Embryonic facial prominence (tissue), 1 donor: Measurements from ENCODE around the gene TNIP1.

Source experiments
- DNase-seq: peaks from one replicate; pipeline ENCODE4 v3.0.0-alpha.2; 2016; ENCODE audit errors: extremely low spot score

TNIP1 gene

DNA sequence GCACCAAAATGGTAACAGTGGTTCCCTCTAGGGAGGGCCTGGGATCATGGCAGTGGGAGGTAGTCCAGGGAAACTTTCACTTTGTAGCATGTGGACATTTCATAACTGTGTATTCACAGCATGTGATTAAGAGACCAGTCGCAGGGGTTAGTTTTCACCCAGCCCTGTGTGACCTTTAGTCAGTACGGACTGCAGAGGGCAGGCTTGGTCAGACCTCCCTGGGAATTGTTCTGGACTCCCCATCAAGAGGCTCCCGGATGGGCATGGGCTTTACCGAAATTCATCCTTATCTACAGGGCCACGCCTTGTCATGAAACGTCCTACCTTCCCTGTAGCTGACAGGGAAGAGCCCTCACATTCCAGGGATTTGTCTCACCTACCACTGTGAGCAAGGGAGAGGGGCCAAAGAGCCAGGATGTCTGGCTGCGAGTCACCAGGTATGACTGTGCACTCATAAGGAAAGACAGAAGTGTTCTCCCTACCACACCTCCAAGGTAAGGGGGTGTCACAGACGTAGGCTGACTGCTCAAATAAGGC, 40.6 kb downstream of the TNIP1 start:
- no peak for DNase-seq

GRCh38 chr5:151039665-151040064, 41.2 kb downstream of the TNIP1 start:
- no peak for DNase-seq

GRCh38 chr5:151038801-151039238, 42.0 kb downstream of the TNIP1 start:
- DNase-seq = no peak

GRCh38 chr5:151038412-151038745, 42.5 kb downstream of the TNIP1 start:
- no peak for DNase-seq

DNA sequence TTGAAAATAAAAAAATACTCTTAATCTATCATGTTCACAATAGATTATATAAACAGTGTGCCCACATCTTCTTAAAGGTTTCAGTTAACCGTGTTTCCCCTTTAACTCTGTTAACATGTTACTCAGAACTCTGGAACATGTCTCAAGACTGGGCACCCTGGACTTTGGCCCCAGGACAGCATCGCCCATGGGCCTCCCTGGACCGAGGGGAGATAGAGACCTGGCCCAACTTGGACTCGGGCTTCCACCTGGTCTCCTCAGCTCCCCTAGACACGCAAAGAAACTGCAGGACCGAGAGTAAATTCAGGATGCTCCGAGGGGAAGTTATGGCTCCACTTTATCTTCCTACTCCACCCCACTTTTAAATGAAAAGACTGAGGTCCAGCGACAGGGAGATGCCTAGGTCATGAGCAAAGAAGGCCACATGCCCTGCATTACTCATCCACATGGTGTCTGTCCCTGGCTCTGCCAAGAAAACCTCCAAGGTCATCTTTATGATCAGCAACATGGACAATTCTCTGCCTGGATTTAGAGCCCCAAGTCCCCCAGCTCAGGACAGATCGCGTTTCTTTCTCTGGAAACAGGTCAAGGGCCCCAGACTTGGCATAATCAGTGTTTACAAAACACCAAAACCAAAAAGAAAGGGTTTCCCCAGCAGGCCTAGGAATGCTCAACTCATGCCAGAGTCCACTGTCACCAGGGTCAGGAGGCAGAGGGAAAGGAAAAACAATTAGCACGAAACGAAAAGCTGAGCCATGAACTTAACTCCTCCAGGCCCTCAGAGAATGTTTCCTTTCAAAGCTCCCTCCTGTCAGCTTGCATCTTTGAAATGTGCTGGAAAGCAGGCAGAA, 43.0 kb downstream of the TNIP1 start:
- DNase-seq = no peak

DNA sequence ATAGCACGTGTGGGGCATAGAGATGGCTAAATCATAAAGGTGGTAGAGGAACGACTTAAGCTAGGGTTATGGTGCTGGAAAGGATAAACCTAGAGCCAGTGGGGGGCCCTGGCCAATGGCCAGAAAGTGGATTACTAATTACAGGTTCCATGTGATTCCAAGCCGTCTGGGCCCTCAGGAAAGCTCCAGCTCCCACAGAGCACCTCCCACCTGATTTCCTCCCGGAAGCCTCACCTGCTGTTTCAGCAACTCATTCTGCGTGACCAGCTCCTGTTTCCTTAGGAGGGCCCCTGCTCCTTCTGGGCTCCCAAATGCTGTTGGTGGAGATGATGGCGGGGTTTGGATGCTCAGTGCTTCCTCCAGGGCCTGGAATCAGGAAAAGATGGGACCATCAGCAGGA, 44.3 kb downstream of the TNIP1 start:
- no peak for DNase-seq

- DNase-seq = no peak
Observed at GRCh38 chr5:151034422-151035379, 46.1 kb downstream of the TNIP1 start.

DNA sequence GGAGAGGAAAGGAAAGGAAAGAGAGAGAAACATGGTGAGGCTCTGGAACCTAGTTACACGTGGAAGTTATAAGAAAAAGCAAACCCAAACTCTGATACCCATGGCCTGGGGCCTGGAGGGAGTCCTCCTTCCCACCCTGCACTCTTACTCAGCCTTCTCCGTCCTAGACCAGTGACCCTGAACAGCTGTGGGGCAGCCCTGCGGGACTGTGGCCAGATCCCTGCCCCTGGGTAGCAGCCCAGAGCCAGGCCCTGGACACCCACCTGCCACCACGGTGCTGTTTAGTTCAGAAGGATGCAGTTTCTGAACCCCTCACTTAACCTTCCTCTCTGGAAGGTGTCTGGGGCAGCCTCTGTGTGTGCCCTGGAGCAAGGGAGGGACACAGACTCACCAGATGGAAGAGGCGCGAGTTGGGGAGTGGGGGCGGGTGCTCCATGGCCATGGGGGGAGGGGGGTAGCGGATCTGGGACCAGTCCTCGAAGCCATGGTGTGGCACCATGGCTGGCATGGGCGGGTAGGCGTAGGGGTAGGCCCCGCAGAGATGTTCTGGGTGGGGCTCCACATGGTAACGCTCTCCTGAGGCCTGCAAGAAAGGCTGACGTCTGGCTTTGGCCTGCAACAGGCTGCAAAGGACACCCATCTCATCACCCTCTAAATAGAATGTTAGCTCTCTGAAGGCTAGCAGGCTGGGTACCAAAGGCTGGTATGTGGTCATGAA, 47.5 kb downstream of the TNIP1 start:
- no peak for DNase-seq

DNA sequence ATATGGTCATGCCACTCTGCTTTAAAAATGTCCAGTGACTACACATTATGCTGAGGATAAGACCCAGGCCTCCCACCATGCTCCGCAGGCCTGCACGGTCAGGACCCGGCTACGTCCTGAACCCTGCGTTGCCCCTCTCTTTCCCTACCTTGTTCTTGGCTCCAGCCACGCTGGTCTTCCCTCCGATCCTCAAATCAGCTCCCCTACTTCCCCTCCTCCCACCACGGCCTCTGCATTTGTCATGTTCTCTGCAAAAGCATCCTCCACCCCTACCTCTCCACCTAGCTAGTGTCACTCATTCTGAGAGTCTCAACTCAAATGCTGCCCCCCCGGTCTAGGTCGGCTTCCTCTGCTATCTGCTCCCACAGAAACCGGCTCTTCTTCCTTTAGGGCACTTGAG, 49.3 kb downstream of the TNIP1 start:
- DNase-seq = no peak

GRCh38 chr5:151030379-151030778, 50.5 kb downstream of the TNIP1 start:
- DNase-seq = no peak

DNA sequence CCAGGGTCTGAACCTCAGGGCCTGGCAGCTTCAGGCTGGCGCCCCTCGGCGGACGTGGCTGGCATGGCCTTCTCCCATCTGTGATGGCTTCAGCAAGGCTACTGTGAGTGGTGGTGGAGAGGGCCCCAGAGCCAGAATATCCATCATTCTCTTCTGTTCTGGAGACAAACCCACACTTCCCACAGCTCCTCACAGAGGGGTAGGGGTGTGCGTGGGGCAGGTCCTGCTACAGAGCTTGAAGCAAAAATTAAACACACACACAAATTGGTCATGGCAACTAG, 50.8 kb downstream of the TNIP1 start:
- no peak for DNase-seq

DNA sequence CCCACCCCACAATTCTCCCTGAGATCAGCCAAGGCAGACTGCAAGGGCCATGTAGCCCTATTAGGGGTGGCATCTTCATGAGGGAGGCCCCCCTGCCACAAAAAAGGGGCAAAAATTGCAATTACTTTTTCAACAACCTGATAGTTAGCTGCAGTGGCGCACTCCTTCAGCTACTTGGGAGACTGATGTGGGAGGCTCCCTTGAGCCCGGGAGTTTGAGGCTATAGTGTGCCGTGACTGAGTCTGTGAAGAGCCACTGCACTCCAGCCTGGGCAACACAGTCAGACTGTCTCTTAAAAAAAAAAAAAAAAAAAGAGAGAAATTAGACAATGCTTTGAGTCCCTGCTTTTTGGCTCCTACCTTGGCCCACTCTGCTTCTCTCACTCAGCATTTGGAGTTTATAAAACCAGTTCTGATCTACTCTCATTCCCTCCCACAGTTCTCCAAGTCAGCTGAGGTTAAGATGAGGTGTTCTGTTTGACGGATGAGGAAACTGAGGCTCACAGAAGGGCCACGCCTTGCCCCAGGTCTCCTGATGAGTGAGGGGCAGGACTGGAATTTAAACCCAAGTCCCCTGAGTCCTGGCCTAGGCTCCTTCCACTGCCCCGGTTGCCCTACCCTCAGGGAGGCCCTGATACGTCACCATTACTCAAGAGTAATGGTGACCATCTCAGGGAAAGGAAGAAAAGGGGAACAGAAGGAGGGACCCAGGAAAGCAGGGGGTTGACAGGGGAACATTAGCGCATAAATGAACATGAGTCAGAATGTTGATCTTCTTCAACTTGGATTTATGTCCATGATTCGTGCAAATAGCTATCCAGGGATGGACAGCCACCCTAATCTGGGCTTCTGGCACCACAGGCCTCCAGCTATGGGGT, 51.4 kb downstream of the TNIP1 start:
- no peak for DNase-seq

DNA sequence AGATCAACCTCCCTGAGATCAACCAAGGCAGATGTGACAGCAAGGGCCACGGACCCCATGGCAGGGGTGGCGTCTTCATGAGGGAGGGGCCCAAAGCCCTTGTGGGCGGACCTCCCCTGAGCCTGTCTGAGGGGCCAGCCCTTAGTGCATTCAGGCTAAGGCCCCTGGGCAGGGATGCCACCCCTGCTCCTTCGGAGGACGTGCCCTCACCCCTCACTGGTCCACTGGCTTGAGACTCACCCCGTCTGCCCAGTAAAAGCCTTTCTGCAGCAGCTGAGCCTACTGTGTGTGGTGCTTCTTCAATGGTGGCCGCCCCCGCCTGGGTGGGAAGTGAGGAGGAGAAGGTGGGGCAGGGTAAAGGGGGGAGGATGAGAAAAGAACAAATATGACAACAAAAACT, 52.1 kb downstream of the TNIP1 start:
- DNase-seq = no peak

- no peak for DNase-seq
Observed at GRCh38 chr5:151027961-151028479, 52.8 kb downstream of the TNIP1 start.

DNA sequence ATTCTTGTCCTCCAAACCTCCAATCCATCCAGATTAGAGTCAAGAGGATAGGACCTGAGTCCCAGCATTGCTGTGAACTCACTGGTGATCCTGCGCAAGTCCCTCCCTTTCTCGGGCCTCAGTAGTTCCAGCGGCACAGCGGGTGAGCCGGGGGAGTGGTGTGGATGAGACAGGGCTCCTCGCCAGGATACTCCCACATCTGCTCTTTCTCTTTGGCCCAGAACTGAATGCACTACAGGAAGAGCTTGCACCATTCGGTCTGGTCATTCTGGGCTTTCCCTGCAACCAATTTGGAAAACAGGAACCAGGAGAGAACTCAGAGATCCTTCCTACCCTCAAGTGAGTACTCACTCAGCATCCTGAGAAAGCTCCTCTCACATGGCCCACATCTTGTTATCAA, 54.2 kb downstream of the TNIP1 start:
- DNase-seq = no peak

- no peak for DNase-seq
Observed at GRCh38 chr5:151026088-151026487, 54.7 kb downstream of the TNIP1 start.

DNA sequence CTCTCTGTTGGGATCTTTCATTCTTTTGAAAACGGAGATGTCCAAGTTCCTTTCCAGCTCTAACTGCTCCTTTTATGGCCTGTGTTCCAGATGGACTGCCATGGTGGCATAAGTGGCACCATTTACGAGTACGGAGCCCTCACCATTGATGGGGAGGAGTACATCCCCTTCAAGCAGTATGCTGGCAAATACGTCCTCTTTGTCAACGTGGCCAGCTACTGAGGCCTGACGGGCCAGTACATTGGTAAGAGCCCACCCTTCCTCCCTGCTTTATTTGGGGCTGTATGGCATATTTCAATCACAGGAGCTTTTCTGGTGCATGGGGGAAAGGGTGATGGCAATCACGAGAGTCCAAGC, 55.6 kb downstream of the TNIP1 start:
- no peak for DNase-seq

GRCh38 chr5:151024440-151025249, 56.2 kb downstream of the TNIP1 start:
- DNase-seq = no peak

- no peak for DNase-seq
Observed at GRCh38 chr5:151023651-151024050, 57.2 kb downstream of the TNIP1 start.

GRCh38 chr5:151023047-151023615, 57.7 kb downstream of the TNIP1 start:
- DNase-seq = no peak
